ENCODE data around the gene CNGB1. TPM values are rescaled to one million over a fixed set of nuclear protein-coding genes. Genes with fewer than 3 reads are reported as not detected.
A peak's percentile ranks its signal among the peaks of the same experiment; 100 is the strongest.

The CNGB1 gene
- total and polyA plus RNA-seq, 2 of the 13 experiments (the other 11 are each of a cell fraction or from before 2014, with no cell fraction given): 0.02 to 0.15 TPM

- TF ChIP-seq THYN1 (CRISPR knock-in tag; IDR thresholded peaks at IDR 0.05; ENCODE audit: borderline replicate concordance, low read depth) (no peak), POLR2G (IDR thresholded peaks at IDR 0.05; ENCODE audit: low read depth, low read length) (no peak), ZSCAN12 (CRISPR knock-in tag; IDR thresholded peaks at IDR 0.05) (no peak), ATM (IDR thresholded peaks at IDR 0.05; ENCODE audit: borderline replicate concordance) (no peak), PAX8 (CRISPR knock-in tag; IDR thresholded peaks at IDR 0.05; ENCODE audit: borderline replicate concordance) (no peak), SMC3 (IDR thresholded peaks at IDR 0.05; ENCODE audit: low read length) (peak; percentile 66; the same call in 1 of the 2 replicates), HBP1 (CRISPR knock-in tag; IDR thresholded peaks at IDR 0.05; ENCODE audit: low read depth) (no peak), TSC22D2 (CRISPR knock-in tag; IDR thresholded peaks at IDR 0.05; ENCODE audit: borderline replicate concordance) (no peak), ATF4 (CRISPR knock-in tag; IDR thresholded peaks at IDR 0.05) (no peak), KDM3A (CRISPR knock-in tag; IDR thresholded peaks at IDR 0.05; ENCODE audit: low read depth) (no peak), GATAD2A (CRISPR knock-in tag; IDR thresholded peaks at IDR 0.05) (peak; percentile 58; the same call in 1 of the 2 replicates), JUND (CRISPR knock-in tag; IDR thresholded peaks at IDR 0.05) (no peak), ZNF556 (CRISPR knock-in tag; IDR thresholded peaks at IDR 0.05; ENCODE audit: borderline replicate concordance) (no peak), HDAC2 (CRISPR knock-in tag; IDR thresholded peaks at IDR 0.05) (no peak; the same call in 1 of the 2 replicates), ZNF883 (CRISPR knock-in tag; IDR thresholded peaks at IDR 0.05; ENCODE audit: not compliant biosample characterization) (no peak), MXI1 (IDR thresholded peaks at IDR 0.05; ENCODE audit: borderline replicate concordance, low read depth, low read length) (no peak), HOMEZ (CRISPR knock-in tag; IDR thresholded peaks at IDR 0.05; ENCODE audit: low read depth) (peak; percentile 27; the same call in 1 of the 2 replicates), SIX1 (CRISPR knock-in tag; IDR thresholded peaks at IDR 0.05; ENCODE audit: borderline replicate concordance) (no peak), ZHX1 (CRISPR knock-in tag; IDR thresholded peaks at IDR 0.05; ENCODE audit: low read depth) (no peak), DPF2 (CRISPR knock-in tag; IDR thresholded peaks at IDR 0.05; ENCODE audit: borderline replicate concordance, low read depth) (peak; percentile 43; the same call in 1 of the 2 replicates), ZSCAN20 (CRISPR knock-in tag; IDR thresholded peaks at IDR 0.05; ENCODE audit: borderline replicate concordance) (0 out of 2 replicates have a peak, but pooled peaks have one; percentile 4)
- TF ChIP-seq, protein P1, sequence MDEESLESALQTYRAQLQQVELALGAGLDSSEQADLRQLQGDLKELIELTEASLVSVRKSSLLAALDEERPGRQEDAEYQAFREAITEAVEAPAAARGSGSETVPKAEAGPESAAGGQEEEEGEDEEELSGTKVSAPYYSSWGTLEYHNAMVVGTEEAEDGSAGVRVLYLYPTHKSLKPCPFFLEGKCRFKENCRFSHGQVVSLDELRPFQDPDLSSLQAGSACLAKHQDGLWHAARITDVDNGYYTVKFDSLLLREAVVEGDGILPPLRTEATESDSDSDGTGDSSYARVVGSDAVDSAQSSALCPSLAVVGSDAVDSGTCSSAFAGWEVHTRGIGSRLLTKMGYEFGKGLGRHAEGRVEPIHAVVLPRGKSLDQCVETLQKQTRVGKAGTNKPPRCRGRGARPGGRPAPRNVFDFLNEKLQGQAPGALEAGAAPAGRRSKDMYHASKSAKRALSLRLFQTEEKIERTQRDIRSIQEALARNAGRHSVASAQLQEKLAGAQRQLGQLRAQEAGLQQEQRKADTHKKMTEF (CRISPR knock-in tag; IDR thresholded peaks at IDR 0.05): no peak
Measured at GRCh38 chr16:57863434-57864160, 107.3 kb downstream of the CNGB1 start (continued).

All from HepG2 (cell line).